ENCODE results near the gene METTL2B. TPM values are rescaled to one million over a fixed set of nuclear protein-coding genes. Genes with fewer than 3 reads are reported as not detected.
"Not testable (repeated sequence)": the region's sequence is repeated elsewhere in the genome, so short reads cannot be mapped to it uniquely, and the experiment has no call there.

Gene METTL2B
- total RNA-seq, 1 experiment from 2014 or later, result 27.8 TPM

DNA sequence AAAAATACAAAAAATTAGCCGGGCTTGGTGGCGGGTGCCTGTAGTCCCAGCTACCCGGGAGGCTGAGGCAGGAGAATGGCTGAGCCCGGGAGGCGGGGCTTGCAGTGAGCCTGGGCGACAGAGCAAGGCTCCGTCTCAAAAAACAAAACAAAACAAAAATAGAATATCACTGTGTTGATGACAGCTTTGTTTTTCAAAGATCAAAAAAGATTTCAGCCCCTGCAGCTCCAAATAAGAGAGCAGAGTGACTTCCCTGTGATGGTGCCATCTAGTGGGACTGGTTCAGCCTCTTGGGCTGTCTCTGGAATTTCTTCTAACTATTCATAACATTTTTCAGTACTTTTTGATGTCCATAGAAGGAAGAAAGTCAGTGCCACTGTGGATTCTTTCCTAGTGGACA is 60.9 kb downstream of the METTL2B start:
- H3K9me3 ChIP-seq (ENCODE audit: low read length); H3K27ac ChIP-seq (ENCODE audit: low read length); DNase-seq; H3K9ac ChIP-seq (ENCODE audit: low read length); H2AFZ ChIP-seq (ENCODE audit: low read length); H3K9me2 ChIP-seq (replicated peaks; ENCODE audit: insufficient read depth, low read length); H3K36me3 ChIP-seq (ENCODE audit: insufficient read depth, low read length); H3K4me2 ChIP-seq (ENCODE audit: low read depth, low read length, poor library complexity, severe bottlenecking); H3K27me3 ChIP-seq (ENCODE audit: low read length); H3K4me3 ChIP-seq (ENCODE audit: low read length); H4K20me1 ChIP-seq (ENCODE audit: insufficient read depth, low read depth, low read length): not testable (repeated sequence)
- peaks cover 10% of the 10 kb centered on the region for H3K4me1 ChIP-seq (ENCODE audit: low read length)
- peaks cover 82% of the 10 kb centered on the region for H3K79me2 ChIP-seq (ENCODE audit: low read length)

DNA sequence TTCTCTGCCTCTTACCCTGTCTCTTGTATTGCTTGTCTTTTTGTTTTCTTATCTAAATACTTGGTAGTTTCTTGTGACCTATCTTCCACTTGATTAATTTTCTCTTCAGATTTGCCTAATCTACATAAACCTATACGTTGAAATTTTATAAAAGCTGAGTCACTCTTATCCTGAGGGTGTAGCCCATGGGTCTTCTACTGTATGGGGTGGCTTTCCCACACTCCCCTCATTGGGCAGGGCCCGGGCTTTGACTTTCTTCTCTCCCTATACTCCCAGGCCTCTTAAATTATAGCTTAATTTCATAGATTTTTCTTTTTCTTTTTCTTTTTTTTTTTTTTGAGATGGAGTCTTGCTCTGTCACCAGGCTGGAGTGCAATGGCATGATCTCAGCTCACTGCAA is 66.0 kb downstream of the METTL2B start:
- not testable (repeated sequence) for H3K9me3 ChIP-seq (ENCODE audit: low read length); H3K9me2 ChIP-seq (replicated peaks; ENCODE audit: insufficient read depth, low read length); DNase-seq; H2AFZ ChIP-seq (ENCODE audit: low read length); H3K4me1 ChIP-seq (ENCODE audit: low read length); H3K27me3 ChIP-seq (ENCODE audit: low read length); H3K36me3 ChIP-seq (ENCODE audit: insufficient read depth, low read length); H3K4me2 ChIP-seq (ENCODE audit: low read depth, low read length, poor library complexity, severe bottlenecking); H3K9ac ChIP-seq (ENCODE audit: low read length); H4K20me1 ChIP-seq (ENCODE audit: insufficient read depth, low read depth, low read length); H3K4me3 ChIP-seq (ENCODE audit: low read length); H3K27ac ChIP-seq (ENCODE audit: low read length)
- H3K79me2 ChIP-seq (ENCODE audit: low read length), result peaks cover 86% of the 10 kb centered on the region

DNA sequence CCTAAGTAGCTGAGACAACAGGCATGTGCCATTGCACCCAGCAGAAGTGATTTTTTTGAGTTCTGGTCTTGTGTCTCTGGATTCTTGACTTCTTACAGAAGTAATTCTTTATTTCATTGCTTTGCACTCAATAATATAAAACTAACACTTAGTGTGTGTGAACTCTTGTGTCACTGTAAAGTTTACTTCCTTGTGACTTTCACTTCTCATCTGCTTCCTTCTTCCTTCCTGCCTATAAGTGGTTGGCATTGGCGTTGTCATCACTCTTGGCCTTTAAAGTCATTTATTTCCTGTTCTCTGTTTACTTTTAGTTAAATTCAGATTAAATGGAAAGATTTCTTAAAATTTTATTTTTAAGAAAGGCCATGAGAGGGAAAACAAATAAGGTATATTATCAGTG is 66.8 kb downstream of the METTL2B start:
- H3K9ac ChIP-seq (ENCODE audit: low read length); H3K27me3 ChIP-seq (ENCODE audit: low read length): not testable (repeated sequence)

DNA sequence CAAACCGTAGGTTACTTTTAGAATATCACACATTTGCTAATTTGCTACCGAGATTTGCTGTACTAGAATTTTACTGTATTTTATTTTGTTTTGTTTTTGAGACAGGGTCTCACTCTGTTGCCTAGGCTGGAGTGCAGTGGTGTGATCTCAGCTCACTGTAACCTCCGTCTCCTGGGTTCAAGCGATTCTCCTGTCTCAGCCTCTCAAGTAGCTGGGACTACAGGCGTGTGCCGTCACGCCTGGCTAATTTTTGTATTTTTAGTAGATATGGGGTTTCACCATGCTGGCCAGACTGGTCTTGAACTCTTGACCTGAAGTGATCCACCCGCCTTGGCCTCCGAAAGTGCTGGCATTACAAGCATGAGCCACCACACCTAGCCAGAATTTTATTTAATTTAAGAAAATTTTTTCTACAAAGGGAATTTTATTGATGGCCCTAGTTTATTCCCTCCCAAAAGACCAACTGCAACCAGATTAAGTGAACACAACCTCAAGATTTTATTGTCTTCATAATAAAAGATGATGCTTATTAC is 69.8 kb downstream of the METTL2B start:
- H3K36me3 ChIP-seq (ENCODE audit: insufficient read depth, low read length); H4K20me1 ChIP-seq (ENCODE audit: insufficient read depth, low read depth, low read length); H3K4me3 ChIP-seq (ENCODE audit: low read length); H3K4me2 ChIP-seq (ENCODE audit: low read depth, low read length, poor library complexity, severe bottlenecking); H3K9me2 ChIP-seq (replicated peaks; ENCODE audit: insufficient read depth, low read length); H3K9ac ChIP-seq (ENCODE audit: low read length); H2AFZ ChIP-seq (ENCODE audit: low read length); H3K9me3 ChIP-seq (ENCODE audit: low read length); H3K27me3 ChIP-seq (ENCODE audit: low read length); DNase-seq; H3K4me1 ChIP-seq (ENCODE audit: low read length); H3K27ac ChIP-seq (ENCODE audit: low read length): not testable (repeated sequence)
- peaks cover 80% of the 10 kb centered on the region for H3K79me2 ChIP-seq (ENCODE audit: low read length)

More for the DNA sequence above, 66.8 kb downstream of the METTL2B start:
- peaks cover 87% of the 10 kb centered on the region for H3K79me2 ChIP-seq (ENCODE audit: low read length)
- H3K4me1 ChIP-seq (ENCODE audit: low read length); DNase-seq; H3K36me3 ChIP-seq (ENCODE audit: insufficient read depth, low read length); H3K9me2 ChIP-seq (replicated peaks; ENCODE audit: insufficient read depth, low read length); H4K20me1 ChIP-seq (ENCODE audit: insufficient read depth, low read depth, low read length); H3K9me3 ChIP-seq (ENCODE audit: low read length); H2AFZ ChIP-seq (ENCODE audit: low read length); H3K4me2 ChIP-seq (ENCODE audit: low read depth, low read length, poor library complexity, severe bottlenecking); H3K27ac ChIP-seq (ENCODE audit: low read length); H3K4me3 ChIP-seq (ENCODE audit: low read length): not testable (repeated sequence)

DNA sequence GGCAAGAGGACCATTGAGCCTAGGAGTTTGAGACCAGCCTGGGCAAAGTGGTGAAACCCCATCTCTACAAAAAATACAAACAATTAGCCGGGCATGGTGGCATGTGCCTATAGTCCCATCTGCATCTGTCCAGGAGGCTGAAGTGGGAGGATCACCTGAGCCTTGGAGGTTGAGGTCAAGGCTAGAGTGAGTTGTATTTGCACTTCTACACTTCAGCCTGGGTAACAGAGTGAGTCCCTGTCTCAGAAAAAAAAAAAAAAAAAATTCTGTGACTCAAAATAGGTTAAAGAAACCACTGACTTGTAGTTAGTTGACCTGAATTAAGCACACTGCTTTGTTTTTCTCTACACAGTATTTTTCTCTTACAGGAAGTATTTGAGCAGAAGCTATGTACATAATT is 74.4 kb downstream of the METTL2B start:
- H3K27me3 ChIP-seq (ENCODE audit: low read length), result no peaks in the 10 kb centered on the region
- no peaks in the 10 kb centered on the region for H3K9me3 ChIP-seq (ENCODE audit: low read length)
- H4K20me1 ChIP-seq (ENCODE audit: insufficient read depth, low read depth, low read length), result no peaks in the 10 kb centered on the region
- H3K9me2 ChIP-seq (replicated peaks; ENCODE audit: insufficient read depth, low read length), result no peaks in the 10 kb centered on the region
- no peak overlapping the region for H3K27ac ChIP-seq (ENCODE audit: low read length)
- H3K79me2 ChIP-seq (ENCODE audit: low read length), result peaks cover 62% of the 10 kb centered on the region
- H3K9ac ChIP-seq (ENCODE audit: low read length), result no peak overlapping the region
- H3K4me3 ChIP-seq (ENCODE audit: low read length), result no peak overlapping the region
- no peak for DNase-seq
- H2AFZ ChIP-seq (ENCODE audit: low read length), result no peak overlapping the region
- H3K4me2 ChIP-seq (ENCODE audit: low read depth, low read length, poor library complexity, severe bottlenecking), result no peak overlapping the region
- H3K4me1 ChIP-seq (ENCODE audit: low read length), result no peaks in the 10 kb centered on the region
- H3K36me3 ChIP-seq (ENCODE audit: insufficient read depth, low read length), result peaks cover 10% of the 10 kb centered on the region; the same call in 1 of the 2 replicates

DNA sequence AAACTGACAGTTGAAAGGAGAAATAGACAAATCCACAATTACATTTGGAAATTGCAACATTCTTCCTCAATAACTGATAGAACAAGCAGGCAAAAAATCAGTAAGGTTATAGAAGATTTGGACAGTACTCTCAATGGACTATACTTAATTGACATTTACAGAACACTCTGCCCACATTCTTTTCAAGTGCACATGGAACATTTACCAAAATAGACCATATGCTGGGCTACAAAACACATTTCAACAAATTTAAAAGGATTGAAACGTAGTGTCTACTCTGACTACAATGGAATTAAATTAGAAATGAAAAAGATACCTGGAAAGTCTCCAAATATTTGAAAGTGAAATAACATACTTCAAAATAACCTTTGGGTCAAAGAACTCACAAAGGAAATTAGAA is 77.8 kb downstream of the METTL2B start:
- not testable (repeated sequence) for DNase-seq
- H3K79me2 ChIP-seq (ENCODE audit: low read length), result peaks cover 57% of the 10 kb centered on the region

More for the DNA sequence above, 77.8 kb downstream of the METTL2B start:
- not testable (repeated sequence) for H3K4me3 ChIP-seq (ENCODE audit: low read length); H3K4me1 ChIP-seq (ENCODE audit: low read length); H3K36me3 ChIP-seq (ENCODE audit: insufficient read depth, low read length); H3K9me3 ChIP-seq (ENCODE audit: low read length); H3K27me3 ChIP-seq (ENCODE audit: low read length); H3K9ac ChIP-seq (ENCODE audit: low read length); H2AFZ ChIP-seq (ENCODE audit: low read length); H3K27ac ChIP-seq (ENCODE audit: low read length); H3K4me2 ChIP-seq (ENCODE audit: low read depth, low read length, poor library complexity, severe bottlenecking); H4K20me1 ChIP-seq (ENCODE audit: insufficient read depth, low read depth, low read length); H3K9me2 ChIP-seq (replicated peaks; ENCODE audit: insufficient read depth, low read length)

Small RNA genes lying within 50 kb of the gene (small RNA-seq; reads per million reads assigned to genes)
- gene AC010655.1 (not detected), gene AC010655.2 (not detected), gene RF00017 (not detected), gene RNU7-54P (not detected)

Other genes starting within 250 kb of the METTL2B start
- gene LEP, start 235.5 kb upstream of the METTL2B start, total RNA-seq (2014; rRNA removed; shearing (Covaris generic); ENCODE audit: low replicate concordance), result not detected in 2 replicates
- 28.8 and 37.2 TPM in 2 replicates for gene RBM28, start 132.8 kb upstream of the METTL2B start, total RNA-seq (2014; rRNA removed; shearing (Covaris generic); ENCODE audit: low replicate concordance)
- not detected in 2 replicates for gene PRRT4, start 115.1 kb upstream of the METTL2B start, total RNA-seq (2014; rRNA removed; shearing (Covaris generic); ENCODE audit: low replicate concordance)
- gene IMPDH1, start 66.8 kb upstream of the METTL2B start, total RNA-seq (2014; rRNA removed; shearing (Covaris generic); ENCODE audit: low replicate concordance), result 30.5 and 50.1 TPM in 2 replicates
- 16.3 and 32.2 TPM in 2 replicates for gene HILPDA, start 20.9 kb upstream of the METTL2B start, total RNA-seq (2014; rRNA removed; shearing (Covaris generic); ENCODE audit: low replicate concordance)
- 1.1 and 1.8 TPM in 2 replicates for gene GARIN1A, start 195.5 kb downstream of the METTL2B start, total RNA-seq (2014; rRNA removed; shearing (Covaris generic); ENCODE audit: low replicate concordance)